ENCODE measurements around the gene ABCA10.
"Not testable (repeated sequence)": the region's sequence is repeated elsewhere in the genome, so short reads cannot be mapped to it uniquely, and the experiment has no call there.

The ABCA10 gene

GRCh38 chr17:69228576-69228975 lies at the start of gene ABCA10:
ABCA10 (minus strand) TSS chr17:69228824; CDS start chr17:69225358, 3,466 bp downstream.
- TF ChIP-seq CTCF (IDR thresholded peaks at IDR 0.05; ENCODE audit: low read depth, low read length) = no peak
- peak; percentile 4 for DNase-seq (ENCODE audit: extremely low read depth, low read depth)

GRCh38 chr17:69276279-69276678 lies 47.7 kb upstream of the ABCA10 start:
- DNase-seq (ENCODE audit: extremely low read depth, low read depth) = not testable (repeated sequence)

- TF ChIP-seq CTCF (IDR thresholded peaks at IDR 0.05; ENCODE audit: low read depth, low read length) = no peak
- no peak for DNase-seq (ENCODE audit: extremely low read depth, low read depth)
Measured at GRCh38 chr17:69275751-69276150, 47.1 kb upstream of the ABCA10 start.

- no peak for DNase-seq (ENCODE audit: extremely low read depth, low read depth)
- no peak for TF ChIP-seq CTCF (IDR thresholded peaks at IDR 0.05; ENCODE audit: low read depth, low read length)
Measured at GRCh38 chr17:69271023-69271422, 42.4 kb upstream of the ABCA10 start.

GRCh38 chr17:69269131-69269998 lies 40.7 kb upstream of the ABCA10 start:
- peak; percentile 27 for DNase-seq (ENCODE audit: extremely low read depth, low read depth)
- no peak for TF ChIP-seq CTCF (IDR thresholded peaks at IDR 0.05; ENCODE audit: low read depth, low read length)

- DNase-seq (ENCODE audit: extremely low read depth, low read depth) = no peak
- TF ChIP-seq CTCF (IDR thresholded peaks at IDR 0.05; ENCODE audit: low read depth, low read length) = no peak
Measured at GRCh38 chr17:69268543-69269014, 40.0 kb upstream of the ABCA10 start.

- no peak for TF ChIP-seq CTCF (IDR thresholded peaks at IDR 0.05; ENCODE audit: low read depth, low read length)
Measured at GRCh38 chr17:69267219-69267618, 38.6 kb upstream of the ABCA10 start.

More at GRCh38 chr17:69267219-69267618, 38.6 kb upstream of the ABCA10 start:
- no peak for DNase-seq (ENCODE audit: extremely low read depth, low read depth)
